Measurements from ENCODE around the gene MX2.
"Not testable (repeated sequence)": the region's sequence is repeated elsewhere in the genome, so short reads cannot be mapped to it uniquely, and the experiment has no call there.

MX2 gene

GRCh38 chr21:41349619-41350390 is 12.0 kb upstream of the MX2 start:
- no peak overlapping the region for H3K4me3 ChIP-seq (ENCODE audit: low read depth, low read length)
- TF ChIP-seq, protein P1, sequence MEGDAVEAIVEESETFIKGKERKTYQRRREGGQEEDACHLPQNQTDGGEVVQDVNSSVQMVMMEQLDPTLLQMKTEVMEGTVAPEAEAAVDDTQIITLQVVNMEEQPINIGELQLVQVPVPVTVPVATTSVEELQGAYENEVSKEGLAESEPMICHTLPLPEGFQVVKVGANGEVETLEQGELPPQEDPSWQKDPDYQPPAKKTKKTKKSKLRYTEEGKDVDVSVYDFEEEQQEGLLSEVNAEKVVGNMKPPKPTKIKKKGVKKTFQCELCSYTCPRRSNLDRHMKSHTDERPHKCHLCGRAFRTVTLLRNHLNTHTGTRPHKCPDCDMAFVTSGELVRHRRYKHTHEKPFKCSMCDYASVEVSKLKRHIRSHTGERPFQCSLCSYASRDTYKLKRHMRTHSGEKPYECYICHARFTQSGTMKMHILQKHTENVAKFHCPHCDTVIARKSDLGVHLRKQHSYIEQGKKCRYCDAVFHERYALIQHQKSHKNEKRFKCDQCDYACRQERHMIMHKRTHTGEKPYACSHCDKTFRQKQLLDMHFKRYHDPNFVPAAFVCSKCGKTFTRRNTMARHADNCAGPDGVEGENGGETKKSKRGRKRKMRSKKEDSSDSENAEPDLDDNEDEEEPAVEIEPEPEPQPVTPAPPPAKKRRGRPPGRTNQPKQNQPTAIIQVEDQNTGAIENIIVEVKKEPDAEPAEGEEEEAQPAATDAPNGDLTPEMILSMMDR (IDR thresholded peaks at IDR 0.05; ENCODE audit: borderline replicate concordance, insufficient read depth, low read depth, low read length) = no peak

GRCh38 chr21:41350436-41351155 is 11.2 kb upstream of the MX2 start:
- H3K4me3 ChIP-seq (ENCODE audit: low read depth, low read length) = no peak overlapping the region
- TF ChIP-seq, protein P1 (IDR thresholded peaks at IDR 0.05; ENCODE audit: borderline replicate concordance, insufficient read depth, low read depth, low read length) = no peak

DNA sequence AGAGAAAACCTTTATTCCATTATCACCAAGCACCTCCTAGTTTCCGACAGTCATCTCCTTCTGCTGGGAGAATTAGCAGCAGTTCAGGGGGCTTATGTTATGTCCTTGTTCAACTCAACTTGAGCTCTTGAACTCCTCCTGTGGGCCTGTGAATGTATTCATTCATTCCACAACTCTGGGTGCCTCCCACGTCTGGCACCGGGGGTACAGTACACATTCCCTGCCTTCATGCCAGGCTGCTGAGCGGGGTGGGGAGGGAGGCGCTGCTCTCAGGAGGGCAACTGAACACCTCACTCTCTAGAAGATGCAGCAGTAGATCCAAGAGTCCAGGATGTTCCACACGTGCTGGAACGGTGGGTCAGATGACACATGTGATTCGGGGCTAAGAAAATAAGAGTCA is 4.3 kb upstream of the MX2 start:
- no peak overlapping the region for H3K4me3 ChIP-seq (ENCODE audit: low read depth, low read length)
- TF ChIP-seq, protein P1 (IDR thresholded peaks at IDR 0.05; ENCODE audit: borderline replicate concordance, insufficient read depth, low read depth, low read length) = no peak

DNA sequence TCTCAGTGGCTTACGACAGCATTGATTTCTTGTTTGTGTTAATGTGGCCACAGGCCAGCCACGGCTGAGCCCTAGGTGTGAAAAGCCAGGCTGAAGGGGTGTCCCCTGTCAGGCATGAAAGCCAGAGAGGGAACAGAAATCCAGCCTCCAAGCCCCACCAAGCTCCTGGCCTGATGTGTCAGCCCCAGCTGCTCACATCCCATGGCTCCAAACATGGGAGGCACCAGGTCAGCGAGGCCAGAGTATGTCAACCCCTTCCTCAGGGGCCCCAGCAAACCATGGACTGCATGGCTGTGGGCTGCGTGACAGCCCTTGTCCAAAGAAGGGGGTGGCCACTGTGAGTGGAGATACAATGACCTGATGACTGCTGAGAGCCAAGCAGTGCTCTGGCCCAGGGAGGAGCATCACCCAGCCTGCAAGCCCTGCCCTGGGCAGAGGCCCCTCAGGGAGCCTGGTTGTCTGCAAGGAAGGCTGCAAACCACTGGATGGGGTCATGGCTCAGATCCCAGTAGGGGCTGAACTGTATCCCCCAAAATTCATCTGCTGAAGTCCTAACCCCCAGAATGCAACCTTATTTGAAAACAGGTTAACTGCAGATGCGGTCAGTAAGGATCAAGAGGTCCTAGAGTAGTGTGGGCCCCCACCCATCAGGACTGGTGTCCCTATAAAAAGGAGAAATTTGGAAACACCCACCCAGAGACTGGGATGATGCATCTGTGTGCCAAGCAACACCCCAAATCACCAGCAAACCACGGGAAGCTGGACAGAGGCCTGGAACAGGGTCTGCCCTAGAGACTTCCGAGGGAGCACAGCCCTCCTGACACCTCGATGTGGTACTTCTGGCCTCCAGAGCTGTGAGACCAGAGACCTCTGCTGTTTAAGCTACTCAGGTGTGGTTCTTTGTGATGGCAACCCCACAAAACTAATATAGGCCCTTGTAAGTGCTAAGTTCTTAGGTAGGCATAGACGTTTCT is 3.3 kb upstream of the MX2 start:
- TF ChIP-seq, protein P1 (IDR thresholded peaks at IDR 0.05; ENCODE audit: borderline replicate concordance, insufficient read depth, low read depth, low read length) = no peak
- no peak overlapping the region for H3K4me3 ChIP-seq (ENCODE audit: low read depth, low read length)

DNA sequence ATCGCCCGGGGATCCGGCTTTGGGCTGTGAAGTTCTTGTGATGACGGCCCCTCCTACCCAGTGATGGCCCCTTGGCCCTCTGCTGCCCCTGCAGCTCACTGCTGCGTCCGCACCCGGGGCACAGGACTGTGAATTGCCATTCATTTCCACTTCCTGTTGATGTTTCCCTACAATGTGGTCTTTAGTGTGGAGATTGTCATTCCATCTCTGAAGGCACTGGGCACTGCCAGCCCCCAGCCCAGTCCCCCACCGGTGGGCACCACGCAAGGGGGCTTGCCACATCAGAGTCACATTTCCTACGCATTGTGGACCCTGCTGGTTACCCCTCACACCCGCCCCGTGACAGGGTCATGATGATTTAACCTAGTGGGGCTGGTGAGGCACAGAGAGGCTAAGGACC is 2.5 kb upstream of the MX2 start:
- no peak overlapping the region for H3K4me3 ChIP-seq (ENCODE audit: low read depth, low read length)
- TF ChIP-seq, protein P1 (IDR thresholded peaks at IDR 0.05; ENCODE audit: borderline replicate concordance, insufficient read depth, low read depth, low read length) = no peak

GRCh38 chr21:41359754-41360071 is 2.1 kb upstream of the MX2 start:
- H3K4me3 ChIP-seq (ENCODE audit: low read depth, low read length) = not testable (repeated sequence)

DNA sequence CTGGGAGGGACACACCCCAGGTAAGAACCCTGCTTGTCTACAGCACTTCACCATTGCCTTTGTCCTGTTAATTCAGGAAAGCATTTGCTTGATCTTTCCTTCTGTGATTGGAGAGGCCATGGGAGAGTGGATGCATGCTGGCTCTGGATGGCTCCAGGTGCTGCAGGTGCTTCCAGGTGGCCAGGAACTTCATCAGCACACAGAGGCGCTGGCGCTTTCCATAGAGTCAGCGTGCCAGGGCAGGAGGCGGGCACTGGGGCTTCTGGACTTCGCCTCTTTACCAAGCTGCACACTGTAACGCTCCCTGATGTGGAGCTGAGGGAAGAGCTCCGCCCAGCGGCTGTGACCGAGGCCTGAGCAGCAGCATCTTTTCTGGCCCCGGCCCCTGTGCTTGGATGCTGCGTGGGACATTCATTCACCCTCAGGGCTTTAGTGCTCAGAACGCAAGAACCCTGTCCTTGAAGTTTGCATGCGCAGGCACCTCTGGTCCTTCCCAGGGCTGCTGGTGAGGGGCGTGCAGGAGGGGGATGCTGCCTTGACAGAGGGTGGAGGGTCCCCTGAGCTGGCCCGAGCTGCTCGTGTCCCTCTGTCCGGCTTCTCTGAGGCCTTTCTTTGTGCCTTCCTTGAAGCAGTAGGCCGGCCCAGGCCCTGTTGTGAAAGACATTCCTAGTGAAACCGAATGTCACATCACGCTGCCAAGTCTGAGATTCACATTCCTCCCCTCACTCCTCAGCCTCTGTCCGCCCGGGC is 1.6 kb upstream of the MX2 start:
- TF ChIP-seq, protein P1 (IDR thresholded peaks at IDR 0.05; ENCODE audit: borderline replicate concordance, insufficient read depth, low read depth, low read length) = no peak
- H3K4me3 ChIP-seq (ENCODE audit: low read depth, low read length) = no peak overlapping the region

Measured in GM12875 (cell line).